Measurements from ENCODE around the gene STK26.
"Not testable (repeated sequence)": the region's sequence is repeated elsewhere in the genome, so short reads cannot be mapped to it uniquely, and the experiment has no call there.

GRCh38 chrX:132051778-132052177, 28.7 kb downstream of the STK26 start:
- TF ChIP-seq CTCF (conservative IDR thresholded peaks at IDR 0.05; ENCODE audit: low read depth, low read length); EZH2 (IDR thresholded peaks at IDR 0.05; ENCODE audit: low read length, unreplicated experiment); EZH2phosphoT487 (IDR thresholded peaks at IDR 0.05; ENCODE audit: borderline replicate concordance, low read length): not testable (repeated sequence)

Measured in PC-3 (cell line).